Measurements from ENCODE around the gene SLC37A1.
"Not testable (repeated sequence)": the region's sequence is repeated elsewhere in the genome, so short reads cannot be mapped to it uniquely, and the experiment has no call there.

SLC37A1 gene

DNA sequence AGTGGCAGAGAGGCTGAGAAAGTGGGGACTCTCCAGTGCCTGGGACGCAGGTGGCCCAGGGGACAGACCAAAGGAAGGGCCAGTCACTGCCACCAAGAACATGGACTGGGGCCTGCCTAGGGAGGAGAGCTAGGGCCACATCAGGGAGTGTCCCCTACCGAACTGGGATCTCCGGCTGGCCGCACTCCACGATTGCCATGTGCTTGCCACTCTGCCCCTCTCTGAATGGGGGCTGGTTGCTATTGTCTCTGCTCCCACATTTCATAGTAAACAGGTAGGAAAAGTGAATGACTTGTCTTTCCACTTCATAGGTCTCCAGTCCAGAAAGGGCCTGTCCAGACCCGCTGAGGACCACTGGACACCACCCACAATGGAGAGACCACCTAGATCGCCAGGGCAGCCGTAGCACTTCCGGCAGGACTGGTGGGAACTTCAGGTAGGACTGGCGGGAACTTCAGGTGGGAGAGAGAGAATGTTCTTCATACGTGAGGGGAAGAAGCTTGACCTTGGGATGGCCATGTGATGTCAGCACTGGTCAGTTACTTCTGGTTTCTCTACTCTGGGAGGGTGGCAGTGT lies 84.6 kb downstream of the SLC37A1 start:
- DNase-seq = no peak

DNA sequence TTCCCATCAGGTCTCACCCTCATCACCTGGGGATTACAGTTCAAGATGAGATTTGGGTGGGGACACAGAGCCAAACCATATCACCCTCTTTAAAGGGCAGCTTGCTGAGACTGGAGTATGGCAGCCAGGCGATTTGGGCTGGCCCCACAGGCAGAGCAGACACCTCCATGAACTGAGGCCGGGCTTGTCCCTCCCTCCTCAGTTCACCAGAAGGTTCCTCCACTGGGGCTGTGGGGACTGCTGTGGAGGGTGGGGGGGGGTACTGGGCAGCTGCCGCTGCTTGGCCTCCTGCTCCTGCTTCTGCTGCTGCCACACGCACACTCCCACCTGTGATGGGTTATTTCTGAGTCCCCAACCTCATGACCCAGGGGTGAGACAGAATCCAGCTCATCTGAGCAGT lies 85.8 kb downstream of the SLC37A1 start:
- DNase-seq = no peak

DNA sequence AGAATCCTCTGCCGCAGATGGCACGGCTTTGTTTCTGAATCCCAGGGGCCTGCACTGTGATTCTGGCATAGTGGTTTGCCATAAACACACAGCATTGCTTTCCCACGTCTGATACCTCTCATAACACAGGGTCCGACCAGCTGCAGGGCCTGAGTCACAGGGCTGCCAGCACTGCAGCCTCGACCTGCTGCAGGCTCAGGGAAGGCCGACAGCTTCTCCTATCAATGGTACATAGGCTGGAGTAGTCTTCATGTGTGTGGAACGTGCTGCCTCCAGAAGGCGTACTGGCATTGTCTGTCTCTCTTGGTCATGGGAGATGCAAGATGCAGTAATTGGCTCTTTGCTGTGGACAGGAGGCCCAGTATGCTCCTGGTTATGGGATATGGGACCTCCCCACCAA lies 86.3 kb downstream of the SLC37A1 start:
- DNase-seq = no peak

DNA sequence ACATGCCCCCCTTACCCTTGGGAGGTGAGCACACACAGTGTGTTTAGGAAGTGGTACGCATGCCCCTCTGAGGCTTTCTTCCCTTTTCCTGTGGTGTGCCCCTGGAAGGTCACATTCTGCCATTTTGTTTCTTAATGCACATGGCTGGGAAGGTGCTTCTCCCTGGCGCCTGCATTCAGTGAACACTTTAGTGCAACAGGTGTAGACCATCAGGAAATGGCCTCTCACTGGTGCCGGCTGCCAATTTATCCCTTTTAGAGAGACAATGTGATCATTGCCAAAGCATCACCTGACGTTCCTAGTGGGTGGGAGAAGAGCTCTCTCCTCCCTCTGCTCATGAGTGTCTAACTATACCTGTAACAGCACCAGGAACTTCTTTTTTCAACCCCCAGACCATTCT lies 88.0 kb downstream of the SLC37A1 start:
- DNase-seq = no peak

DNA sequence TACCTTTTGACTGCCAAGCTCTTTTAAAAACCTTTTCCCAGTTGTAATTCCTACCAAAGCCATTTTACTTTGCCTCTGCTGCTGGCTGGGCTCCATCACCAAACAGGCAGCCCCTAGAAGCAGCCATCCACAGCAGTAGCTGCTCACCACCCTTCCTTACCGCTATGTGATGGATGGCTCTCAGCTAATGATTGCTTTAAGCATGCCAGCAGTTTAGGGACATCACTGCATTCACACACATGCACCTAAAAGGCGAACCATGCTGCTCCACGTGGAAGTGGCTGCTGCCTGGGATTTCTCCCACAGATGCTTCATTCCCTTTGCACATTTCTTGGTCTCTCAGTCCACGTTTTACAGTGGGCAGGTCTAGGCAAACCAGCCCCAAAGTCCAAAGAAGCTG lies 93.5 kb downstream of the SLC37A1 start:
- DNase-seq = no peak

DNA sequence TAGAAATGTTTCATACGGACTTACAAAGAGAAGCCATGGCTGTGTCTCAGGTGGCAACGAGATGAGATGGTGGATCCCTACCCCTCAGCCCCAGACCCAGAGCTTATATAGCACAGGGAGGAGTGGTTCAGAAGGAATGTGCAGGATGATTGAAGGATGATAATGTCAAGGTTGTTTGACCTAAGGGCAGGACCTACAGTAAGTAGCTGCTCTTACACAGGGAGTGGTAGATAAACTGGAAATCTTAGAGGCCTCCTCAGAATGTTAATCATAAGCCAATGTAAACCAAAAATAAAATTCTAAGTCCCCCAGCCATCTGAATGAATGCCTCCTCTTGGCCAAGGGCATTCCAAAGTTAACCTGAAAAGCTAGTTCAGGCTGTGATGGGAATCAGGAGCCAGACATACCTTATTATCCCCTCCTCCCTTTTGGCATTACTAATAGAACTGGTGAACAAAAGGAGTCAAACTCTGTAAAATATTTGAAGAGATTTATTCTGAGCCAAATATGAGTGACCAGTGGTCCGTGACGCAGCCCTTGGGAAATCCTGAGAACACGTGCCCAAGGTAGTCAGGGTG lies 94.0 kb downstream of the SLC37A1 start:
- no peak for DNase-seq

DNA sequence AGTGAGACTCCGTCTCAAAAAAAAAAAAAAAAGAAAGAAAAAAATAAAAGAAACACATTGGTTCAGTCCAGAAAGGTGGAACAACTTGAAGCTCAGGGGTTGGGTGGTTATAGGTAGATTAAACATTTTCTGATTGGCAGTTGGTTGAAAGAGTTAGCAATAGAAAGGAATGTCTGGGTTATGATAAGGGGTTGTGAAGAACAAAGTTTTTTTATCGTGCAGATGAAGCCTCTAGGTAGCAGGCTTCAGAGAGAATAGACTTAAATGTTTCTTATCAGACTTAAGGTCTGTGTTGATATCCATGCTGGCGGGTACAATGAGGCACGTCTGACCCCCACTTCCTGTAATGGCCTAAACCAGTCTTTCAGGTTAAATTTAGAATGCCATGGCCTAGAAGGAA lies 94.8 kb downstream of the SLC37A1 start:
- DNase-seq = no peak

DNA sequence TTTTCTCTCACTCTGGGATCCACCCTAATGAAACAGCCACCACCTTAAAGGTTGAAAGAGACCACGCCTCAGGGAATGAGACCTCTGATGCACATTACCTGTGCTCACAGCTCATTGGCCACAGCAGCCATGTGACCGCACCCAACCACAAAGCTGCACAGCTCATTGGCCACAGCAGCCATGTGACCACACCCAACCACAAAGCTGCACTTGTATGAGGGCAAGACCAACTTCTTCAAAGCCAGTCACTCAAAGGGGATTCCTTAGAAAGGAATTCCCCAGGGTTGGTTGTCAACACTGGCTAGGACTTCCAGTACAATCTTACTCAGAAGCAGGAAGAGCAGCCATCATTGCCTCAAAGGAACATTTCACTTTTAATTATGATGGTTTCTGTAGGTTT lies 96.2 kb downstream of the SLC37A1 start:
- DNase-seq = no peak

DNA sequence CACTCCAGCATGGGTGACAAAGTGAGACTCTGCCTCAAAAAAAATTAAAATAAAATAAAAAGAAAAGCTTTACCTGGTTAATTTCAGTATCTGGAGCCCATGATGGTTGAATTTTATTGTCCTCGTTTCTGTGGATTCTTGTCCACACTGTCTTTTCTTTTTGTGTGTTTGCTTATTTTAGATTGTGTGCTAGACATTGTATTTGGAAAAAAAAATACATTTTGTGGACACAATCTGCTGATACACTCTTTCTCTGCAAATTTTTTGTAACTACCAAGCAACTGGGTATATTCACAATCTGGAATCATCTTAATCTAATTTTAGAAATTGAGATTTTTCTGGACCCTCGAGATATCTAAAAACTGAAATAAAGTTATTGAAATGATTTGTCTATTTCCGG lies 98.2 kb downstream of the SLC37A1 start:
- DNase-seq = no peak

DNA sequence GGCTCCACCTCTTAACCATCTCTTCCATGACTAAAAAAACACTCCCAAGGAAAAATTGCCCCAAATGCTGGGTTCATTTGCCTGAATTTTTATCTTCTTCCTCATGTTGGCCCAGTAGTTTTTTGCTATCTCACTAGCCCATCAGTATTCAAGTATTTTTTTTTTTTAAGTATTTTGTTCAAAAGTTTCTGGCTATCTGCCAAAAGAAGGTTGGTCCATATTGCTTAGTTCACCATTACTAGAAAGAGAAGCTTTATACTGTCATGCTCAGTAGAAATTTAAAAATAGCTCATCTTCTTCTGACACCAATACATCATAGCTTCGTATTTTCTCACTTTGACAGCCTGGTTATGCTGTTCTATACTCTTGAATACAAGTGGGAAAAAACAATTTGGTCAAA lies 98.7 kb downstream of the SLC37A1 start:
- no peak for DNase-seq

DNA sequence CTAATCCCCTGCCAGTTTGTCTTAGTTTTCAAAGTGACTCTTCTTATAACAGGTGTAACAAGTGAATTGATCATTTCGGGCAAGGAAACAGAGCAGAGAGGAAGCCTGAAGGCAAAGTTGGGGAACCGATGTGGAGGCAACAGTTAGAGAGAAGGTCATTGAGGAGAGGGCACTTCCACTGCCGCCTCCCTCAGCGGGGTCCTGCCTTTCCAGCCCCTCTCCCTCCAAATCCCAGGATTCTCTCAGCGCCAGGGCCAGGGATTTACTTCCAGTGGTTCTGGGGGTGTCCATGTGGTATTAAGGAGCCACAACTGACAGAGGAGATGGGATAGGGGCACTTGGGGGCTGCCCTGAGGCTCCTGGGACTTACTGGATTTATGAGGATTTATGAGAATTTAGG lies 100.1 kb downstream of the SLC37A1 start:
- no peak for DNase-seq

DNA sequence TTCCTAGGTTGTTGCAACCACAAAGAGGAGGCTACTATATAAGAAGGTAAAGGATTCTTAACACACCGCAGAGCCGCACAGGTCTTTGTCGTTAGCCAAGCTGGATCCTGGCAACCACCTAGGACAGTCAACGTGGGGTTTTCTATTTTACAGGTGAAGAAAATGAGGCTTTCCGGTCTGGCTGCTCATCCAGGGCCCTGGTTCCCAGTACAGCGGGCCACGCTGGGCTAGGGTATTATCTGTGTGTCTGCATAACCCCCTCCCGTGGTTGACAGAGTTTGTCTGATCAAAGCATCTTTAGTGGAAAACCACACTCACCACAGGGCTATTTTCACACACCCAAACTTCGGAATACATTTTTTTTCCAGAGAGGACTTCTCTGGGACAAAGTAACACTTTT lies 100.7 kb downstream of the SLC37A1 start:
- peak; percentile 25 for DNase-seq

DNA sequence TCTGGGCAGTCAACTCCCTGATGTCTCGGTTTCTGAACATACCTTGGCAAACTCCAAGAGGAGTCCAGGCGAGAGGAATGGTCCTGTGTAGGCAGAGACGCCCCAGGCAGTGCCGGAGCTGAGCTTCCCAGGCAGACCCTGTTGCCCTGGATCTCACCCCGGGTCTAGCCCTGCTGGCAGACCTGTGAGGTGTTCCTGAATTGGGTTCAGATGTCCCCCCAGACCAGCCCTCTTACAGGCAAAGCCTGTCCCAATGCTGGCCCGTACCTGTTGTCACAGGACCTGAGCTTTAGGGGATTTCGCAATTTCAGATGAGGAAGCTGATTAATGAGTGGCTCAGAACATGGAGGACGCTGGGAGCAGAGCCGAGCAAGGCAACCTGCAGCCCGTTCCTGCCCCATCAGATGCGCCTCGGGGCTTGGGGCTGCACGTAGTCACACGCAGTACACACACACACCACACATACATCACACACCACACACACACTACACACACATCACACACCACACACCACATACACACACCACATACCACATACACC lies 101.2 kb downstream of the SLC37A1 start:
- DNase-seq = peak; percentile 38

DNA sequence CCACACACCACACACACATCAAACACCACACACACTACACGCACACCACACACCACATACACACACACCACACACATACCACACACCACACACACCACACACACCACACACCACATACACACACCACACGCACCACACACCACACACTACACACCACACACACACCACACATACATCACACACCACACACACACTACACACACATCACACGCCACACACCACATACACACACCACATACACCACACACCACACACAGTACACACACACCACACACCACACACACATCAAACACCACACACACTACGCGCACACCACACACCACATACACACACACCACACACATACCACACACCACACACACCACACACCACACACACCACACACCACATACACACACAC lies 101.7 kb downstream of the SLC37A1 start:
- not testable (repeated sequence) for DNase-seq

DNA sequence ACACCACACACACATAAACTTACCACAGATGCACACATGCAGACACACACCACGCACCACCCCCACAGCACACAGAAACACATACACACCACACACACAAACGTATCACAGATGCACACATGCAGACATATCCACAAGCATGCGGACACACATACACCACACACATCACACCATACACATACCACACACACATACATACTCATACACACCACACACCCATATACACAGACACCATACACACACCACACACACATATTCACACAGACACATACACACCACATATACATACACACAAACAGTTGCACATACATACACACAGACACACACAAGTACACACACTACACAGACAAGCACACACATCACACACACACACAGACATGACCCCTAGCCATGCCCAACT lies 102.3 kb downstream of the SLC37A1 start:
- DNase-seq = no peak

DNA sequence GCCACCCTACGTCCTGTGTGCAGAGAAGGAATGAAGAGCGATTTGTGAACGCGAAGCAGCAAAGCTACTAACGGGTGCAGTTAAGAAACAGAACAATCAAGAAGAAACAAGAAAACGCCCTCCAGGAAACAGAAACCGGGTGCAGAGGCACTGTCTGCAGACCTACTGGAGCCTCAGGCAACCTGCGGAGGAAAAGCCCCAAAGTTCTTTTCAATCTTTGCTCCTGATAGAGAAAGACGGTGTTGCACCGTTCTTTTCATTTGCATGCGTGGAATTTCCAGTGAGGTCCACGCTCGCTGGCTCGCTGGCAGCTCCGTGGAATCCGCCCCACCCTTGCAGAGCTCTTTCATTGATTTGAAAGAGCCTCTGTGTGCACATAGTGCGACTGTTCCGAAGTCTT lies 102.8 kb downstream of the SLC37A1 start:
- no peak for DNase-seq

DNA sequence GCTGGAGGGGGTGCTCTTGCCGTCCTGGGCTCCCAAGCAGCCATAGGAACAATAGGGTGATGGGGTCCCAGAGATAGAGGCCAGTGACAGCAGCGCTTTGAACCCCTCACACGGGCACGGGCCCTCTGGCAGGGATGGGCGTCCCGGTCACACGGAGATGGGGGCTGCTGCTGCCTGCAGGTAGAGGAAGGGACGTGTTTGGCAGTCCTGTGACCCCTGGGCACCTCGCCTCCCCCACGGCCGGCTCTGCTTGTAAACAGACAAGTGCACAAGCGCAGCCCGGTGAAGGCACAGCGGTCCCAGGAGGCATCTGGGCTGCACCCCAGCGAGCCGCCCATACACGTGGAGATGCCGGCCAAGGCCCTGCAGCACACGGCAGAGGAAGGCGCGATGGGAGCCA lies 103.3 kb downstream of the SLC37A1 start:
- DNase-seq = no peak

DNA sequence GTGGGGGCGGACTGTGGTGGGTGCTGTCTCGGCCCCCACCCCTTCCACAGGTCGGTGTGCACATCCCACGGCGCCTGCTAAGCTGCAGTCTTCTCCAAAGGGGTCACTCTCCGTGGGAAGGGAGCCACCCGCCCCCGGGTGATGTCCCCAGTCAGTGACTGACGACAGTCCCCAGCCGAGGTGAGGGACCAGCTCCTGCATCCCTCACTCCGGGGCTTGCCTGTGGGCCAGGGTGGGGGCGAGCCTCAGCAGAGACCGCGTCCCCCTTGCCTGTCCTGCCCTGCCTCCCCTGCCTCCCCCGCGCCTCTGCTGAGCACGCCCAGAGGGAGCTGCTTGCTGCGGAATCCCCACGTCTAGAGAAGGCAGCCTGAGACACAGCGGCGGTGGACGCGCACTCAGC lies 103.8 kb downstream of the SLC37A1 start:
- no peak for DNase-seq

DNA sequence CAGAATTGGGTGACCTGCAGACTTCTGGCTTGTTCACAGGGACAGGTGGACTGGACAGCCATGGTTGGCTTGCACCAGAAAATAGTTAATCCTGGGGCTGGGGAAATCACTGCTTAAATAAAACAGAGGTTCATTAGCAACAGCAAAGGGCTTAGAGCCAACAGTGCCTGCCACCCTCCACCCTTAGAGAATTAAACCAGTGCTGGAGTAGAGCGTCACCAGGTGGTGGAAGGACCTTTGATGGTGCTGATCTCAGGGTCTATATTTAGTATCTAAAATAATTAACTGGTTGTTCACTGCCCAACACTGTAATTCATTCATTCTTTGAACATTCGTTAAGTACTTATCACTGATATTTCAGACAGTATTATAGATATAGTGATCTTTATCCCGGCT lies 105.1 kb downstream of the SLC37A1 start:
- DNase-seq = no peak

DNA sequence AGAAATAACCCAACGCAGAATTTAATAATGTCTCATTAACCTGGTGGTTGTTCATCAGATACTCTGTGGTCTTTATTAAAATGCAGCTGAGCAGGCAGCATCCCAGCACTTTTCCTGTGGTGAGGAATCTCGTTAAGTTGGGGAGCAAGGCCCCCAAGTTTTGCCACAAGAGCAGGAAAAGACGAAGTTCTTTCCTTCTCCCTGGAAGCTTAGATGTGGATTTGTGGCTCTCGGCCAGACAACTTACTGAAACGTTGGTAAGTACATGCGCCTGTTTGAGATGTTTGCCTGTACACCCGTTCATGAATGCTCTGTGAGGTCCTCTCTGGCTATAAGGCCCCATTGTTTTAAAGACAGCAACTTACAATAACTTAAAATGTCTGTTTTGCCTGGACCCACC lies 105.5 kb downstream of the SLC37A1 start:
- DNase-seq = no peak

DNA sequence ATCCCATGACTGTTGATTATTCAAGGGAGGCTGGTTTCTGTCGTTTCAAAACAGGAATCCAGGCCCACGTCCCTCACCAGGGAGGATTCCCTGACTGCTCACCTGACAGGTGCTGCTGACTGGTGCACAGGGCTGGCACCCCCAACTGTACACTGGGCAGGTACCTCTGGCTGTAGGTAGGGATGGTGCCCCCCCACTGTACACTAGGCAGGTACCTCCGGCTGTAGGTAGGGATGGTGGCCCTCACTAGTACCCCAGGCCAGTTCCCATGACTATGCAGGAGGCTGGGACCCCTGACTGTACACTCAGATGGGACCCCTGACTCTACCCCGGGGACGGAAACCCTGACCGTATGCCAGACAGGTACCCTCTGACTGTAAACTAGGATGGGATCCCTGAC lies 106.2 kb downstream of the SLC37A1 start:
- DNase-seq = no peak

DNA sequence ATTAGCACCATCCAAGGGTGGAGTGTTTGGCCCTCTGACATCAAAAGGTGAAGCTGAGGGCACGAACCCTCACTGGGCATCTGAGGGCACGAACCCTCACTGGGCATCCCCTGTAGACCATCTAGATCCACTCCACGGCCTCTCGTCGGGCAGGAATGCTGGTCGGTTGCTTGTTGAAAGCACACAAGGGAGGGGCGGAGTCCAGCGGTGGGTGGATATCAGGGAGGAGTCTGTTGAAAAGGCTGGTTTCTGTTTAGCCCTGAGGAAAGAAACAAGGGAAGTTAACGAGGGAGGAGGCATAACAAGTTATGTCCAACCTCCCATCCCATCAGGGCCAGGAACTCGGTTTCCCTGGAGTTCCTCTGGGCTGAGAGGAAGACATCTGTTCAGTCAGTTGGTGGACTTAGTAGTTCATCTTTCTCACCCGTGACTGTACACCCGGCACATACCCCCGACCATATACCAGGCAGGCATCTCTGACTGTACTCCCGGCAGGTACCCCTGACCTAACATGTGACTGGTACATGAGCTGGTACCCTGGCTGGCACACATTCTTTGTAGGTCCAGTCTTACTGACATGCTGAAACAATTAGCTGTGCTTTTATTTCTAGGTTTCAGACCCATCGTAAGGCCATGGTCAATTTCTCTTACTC lies 107.6 kb downstream of the SLC37A1 start:
- DNase-seq = no peak

DNA sequence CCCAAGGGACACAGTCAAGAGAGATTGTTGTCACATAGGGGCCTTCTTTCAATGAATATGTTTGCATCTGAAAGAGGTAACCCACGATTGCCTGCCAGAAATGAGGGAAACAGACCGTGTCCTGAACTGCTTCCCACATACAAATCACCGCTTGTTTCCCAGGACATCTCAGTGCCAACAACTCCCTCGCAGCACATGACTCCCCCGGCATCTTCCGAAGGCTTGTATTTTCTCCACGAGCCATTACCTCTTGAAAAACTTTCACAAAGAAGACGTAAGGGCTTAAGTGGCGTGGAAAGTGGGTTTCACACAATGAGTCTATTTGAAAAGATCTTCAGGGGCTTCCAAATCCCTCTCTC lies 108.1 kb downstream of the SLC37A1 start:
- DNase-seq = no peak

DNA sequence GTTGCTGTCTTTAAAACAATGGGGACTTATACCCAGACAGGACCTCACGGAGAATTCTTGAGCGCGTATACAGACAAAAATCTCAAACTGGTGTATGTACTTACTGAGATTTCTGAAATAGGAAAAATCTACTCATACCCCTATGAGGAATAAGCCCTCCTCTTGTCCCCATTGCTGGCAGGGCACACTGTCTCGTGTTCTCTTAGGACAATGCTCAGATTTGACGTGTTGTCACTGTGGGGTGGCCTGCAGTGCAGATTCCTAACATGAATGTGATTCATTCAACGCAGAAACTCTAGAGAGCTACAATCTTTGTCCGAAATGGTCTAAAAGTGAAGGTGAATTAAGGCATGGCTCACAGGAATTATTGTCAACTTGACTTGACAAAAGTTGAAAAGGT lies 108.6 kb downstream of the SLC37A1 start:
- no peak for DNase-seq

DNA sequence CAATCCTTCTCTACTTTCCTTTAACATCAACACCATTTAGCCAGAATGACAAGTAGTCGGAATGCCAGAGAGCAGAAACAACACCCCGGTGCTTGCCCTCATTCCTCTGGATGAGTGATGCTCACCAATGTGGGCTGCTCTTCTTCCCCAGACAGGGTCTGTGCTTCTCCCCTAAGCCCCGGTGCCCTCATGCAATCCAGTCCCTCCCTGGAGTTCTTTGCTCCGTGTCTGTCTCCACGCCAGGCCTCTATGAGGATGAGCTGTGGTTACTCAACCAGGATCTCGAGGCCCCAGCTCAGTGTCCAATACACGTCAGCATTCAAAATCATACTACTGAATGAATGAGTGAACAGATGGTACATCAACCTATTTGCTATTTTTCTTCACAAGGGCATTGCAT lies 110.0 kb downstream of the SLC37A1 start:
- no peak for DNase-seq
